ENCODE measurements around the gene SKP1.

The SKP1 gene

GRCh38 chr5:134101686-134102439 lies 74.9 kb downstream of the SKP1 start:
- no peak for DNase-seq (ENCODE audit: low read depth)
- TF ChIP-seq, protein P1, sequence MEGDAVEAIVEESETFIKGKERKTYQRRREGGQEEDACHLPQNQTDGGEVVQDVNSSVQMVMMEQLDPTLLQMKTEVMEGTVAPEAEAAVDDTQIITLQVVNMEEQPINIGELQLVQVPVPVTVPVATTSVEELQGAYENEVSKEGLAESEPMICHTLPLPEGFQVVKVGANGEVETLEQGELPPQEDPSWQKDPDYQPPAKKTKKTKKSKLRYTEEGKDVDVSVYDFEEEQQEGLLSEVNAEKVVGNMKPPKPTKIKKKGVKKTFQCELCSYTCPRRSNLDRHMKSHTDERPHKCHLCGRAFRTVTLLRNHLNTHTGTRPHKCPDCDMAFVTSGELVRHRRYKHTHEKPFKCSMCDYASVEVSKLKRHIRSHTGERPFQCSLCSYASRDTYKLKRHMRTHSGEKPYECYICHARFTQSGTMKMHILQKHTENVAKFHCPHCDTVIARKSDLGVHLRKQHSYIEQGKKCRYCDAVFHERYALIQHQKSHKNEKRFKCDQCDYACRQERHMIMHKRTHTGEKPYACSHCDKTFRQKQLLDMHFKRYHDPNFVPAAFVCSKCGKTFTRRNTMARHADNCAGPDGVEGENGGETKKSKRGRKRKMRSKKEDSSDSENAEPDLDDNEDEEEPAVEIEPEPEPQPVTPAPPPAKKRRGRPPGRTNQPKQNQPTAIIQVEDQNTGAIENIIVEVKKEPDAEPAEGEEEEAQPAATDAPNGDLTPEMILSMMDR (IDR thresholded peaks at IDR 0.05; ENCODE audit: low read depth, low read length, missing control alignments) = peak; percentile 88
- in situ Hi-C loops (cut with HindIII; ENCODE audit: low sequenced_read_pairs) = no loop called here
- H3K4me3 ChIP-seq (ENCODE audit: low read depth, low read length) = no peak overlapping the region

GRCh38 chr5:134100283-134101091 lies 76.3 kb downstream of the SKP1 start:
- no peak overlapping the region for H3K4me3 ChIP-seq (ENCODE audit: low read depth, low read length)
- in situ Hi-C loops (cut with HindIII; ENCODE audit: low sequenced_read_pairs) = no loop called here

GRCh38 chr5:134099939-134100282 lies 76.8 kb downstream of the SKP1 start:
- no peak overlapping the region for H3K4me3 ChIP-seq (ENCODE audit: low read depth, low read length)
- DNase-seq (ENCODE audit: low read depth) = no peak
- in situ Hi-C loops (cut with HindIII; ENCODE audit: low sequenced_read_pairs) = no loop called here
- TF ChIP-seq, protein P1 (IDR thresholded peaks at IDR 0.05; ENCODE audit: low read depth, low read length, missing control alignments) = no peak

More at GRCh38 chr5:134100283-134101091, 76.3 kb downstream of the SKP1 start:
- TF ChIP-seq, protein P1 (IDR thresholded peaks at IDR 0.05; ENCODE audit: low read depth, low read length, missing control alignments) = no peak
- DNase-seq (ENCODE audit: low read depth) = peak; percentile 47

GRCh38 chr5:134099288-134099872 lies 77.4 kb downstream of the SKP1 start:
- H3K4me3 ChIP-seq (ENCODE audit: low read depth, low read length) = no peak overlapping the region
- DNase-seq (ENCODE audit: low read depth) = no peak
- in situ Hi-C loops (cut with HindIII; ENCODE audit: low sequenced_read_pairs) = no loop called here
- TF ChIP-seq, protein P1 (IDR thresholded peaks at IDR 0.05; ENCODE audit: low read depth, low read length, missing control alignments) = no peak

Data from astrocyte of the cerebellum (primary cell).